CD4-positive, alpha-beta T cell treated with Interleukin-6 at 100 ng/mL for 8 hours (primary cell): Measurements from ENCODE around the gene SCAF4.
"Not testable (repeated sequence)": the region's sequence is repeated elsewhere in the genome, so short reads cannot be mapped to it uniquely, and the experiment has no call there.

Experiments used
- DNase-seq: peaks from one replicate; pipeline ENCODE4 v3.0.0-alpha.2; 2020; ENCODE audit warnings: mixed read lengths, low spot score

SCAF4 gene

GRCh38 chr21:31644643-31645042 is 87.3 kb downstream of the SCAF4 start:
- no peak for DNase-seq

- DNase-seq = no peak
These were observed 90.4 kb downstream of the SCAF4 start for GRCh38 chr21:31641416-31641922.

- no peak for DNase-seq
These were observed 95.0 kb downstream of the SCAF4 start for GRCh38 chr21:31636874-31637273.

GRCh38 chr21:31634993-31635392 is 96.9 kb downstream of the SCAF4 start:
- DNase-seq = no peak

GRCh38 chr21:31631881-31632280 is 100.0 kb downstream of the SCAF4 start:
- DNase-seq = not testable (repeated sequence)

GRCh38 chr21:31629972-31630711 is 101.8 kb downstream of the SCAF4 start:
- DNase-seq = no peak

GRCh38 chr21:31624961-31625491 is 106.9 kb downstream of the SCAF4 start:
- DNase-seq = no peak

- no peak for DNase-seq
These were observed 107.7 kb downstream of the SCAF4 start for GRCh38 chr21:31624181-31624580.

- DNase-seq = no peak
These were observed 108.3 kb downstream of the SCAF4 start for GRCh38 chr21:31623664-31624063.

- no peak for DNase-seq
These were observed 109.5 kb downstream of the SCAF4 start for GRCh38 chr21:31622397-31622796.
